NT2/D1 (cell line): ENCODE data around the gene NUP50.

Experiments
- DNase-seq: peaks from one replicate; pipeline ENCODE4 v3.0.0-alpha.2; 2011; ENCODE audit warnings: low read depth, low spot score
- H3K27me3 ChIP-seq: 2 replicates; pipeline ENCODE4 v1.6.0; 2011; ENCODE audit warnings: mild to moderate bottlenecking; ENCODE audit not compliant: insufficient read length, insufficient read depth
- H3K36me3 ChIP-seq: 2 replicates; pipeline ENCODE4 v1.6.1; 2011; ENCODE audit warnings: mild to moderate bottlenecking, low read length, mixed read lengths; ENCODE audit not compliant: insufficient read depth, insufficient read length
- H3K4me1 ChIP-seq: 2 replicates; pipeline ENCODE4 v1.5.1; 2011; ENCODE audit not compliant: insufficient read depth, insufficient read length
- H3K4me3 ChIP-seq: 2 replicates; pipeline ENCODE4 v1.5.1; 2011; ENCODE audit warnings: low read depth; ENCODE audit not compliant: insufficient read length
- H3K9ac ChIP-seq: 2 replicates; pipeline ENCODE4 v1.6.0; 2011; ENCODE audit warnings: low read depth; ENCODE audit not compliant: insufficient read length
- H3K9me3 ChIP-seq: 2 replicates; pipeline ENCODE4 v1.5.1; 2011; ENCODE audit warnings: mild to moderate bottlenecking, low read length; ENCODE audit not compliant: insufficient read depth
- SUZ12 ChIP-seq: IDR thresholded peaks from 2 replicates; pipeline ENCODE4 v1.6.1; 2011; ENCODE audit not compliant: insufficient read length, insufficient read depth; ENCODE audit errors: extremely low read depth
- YY1 ChIP-seq: IDR thresholded peaks from 2 replicates; pipeline ENCODE4 v1.6.1; 2011; ENCODE audit not compliant: insufficient read length, insufficient read depth
- ZNF274 ChIP-seq: IDR thresholded peaks from 2 replicates; pipeline ENCODE4 v1.6.1; 2011; ENCODE audit warnings: mild to moderate bottlenecking, low read depth, low read length

NUP50 gene

DNA sequence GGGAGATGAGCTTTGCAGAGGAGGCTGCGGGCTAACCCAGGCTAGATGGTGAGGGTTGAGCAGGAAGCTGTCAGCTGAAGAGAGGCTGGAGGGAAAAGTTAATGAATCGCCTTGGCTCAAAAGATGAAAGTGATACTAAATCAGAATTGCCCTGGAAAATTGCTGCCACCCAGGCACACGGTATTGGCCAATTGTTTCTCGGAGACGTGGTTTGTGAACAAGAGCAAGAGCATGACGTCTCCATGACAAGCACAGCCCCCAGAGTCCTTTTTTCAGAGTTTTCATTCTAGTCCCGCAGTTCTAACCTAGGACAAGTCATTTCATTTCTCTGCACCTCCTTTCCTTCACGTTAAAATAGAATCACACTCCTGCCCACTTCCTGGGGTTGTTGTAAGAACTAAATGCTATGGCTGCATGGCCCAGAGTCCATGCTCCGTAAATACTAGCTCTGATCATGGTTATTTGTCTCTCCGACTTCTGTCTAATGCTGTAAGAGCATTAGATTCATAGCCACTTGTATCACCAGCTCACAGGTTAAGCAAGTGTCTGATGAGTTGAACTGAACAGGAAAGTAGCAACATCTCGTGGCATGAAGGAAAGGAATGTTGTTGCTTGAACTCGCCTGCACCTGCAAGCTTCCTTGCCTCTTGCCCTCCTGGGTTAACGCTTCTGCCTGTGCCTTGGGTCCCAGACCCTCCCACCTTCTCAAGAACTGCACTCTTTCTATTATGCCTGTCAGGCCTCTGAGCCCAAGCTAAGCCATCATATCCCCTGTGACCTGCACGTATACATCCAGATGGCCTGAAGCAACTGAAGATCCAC lies 33.8 kb upstream of the NUP50 start:
- Histone ChIP-seq H3K9ac (no peak overlapping the region), H3K4me1 (no peaks in the 10 kb centered on the region), H3K36me3 (peaks cover 11% of the 10 kb centered on the region), H3K9me3 (peaks cover 11% of the 10 kb centered on the region; the same call in 1 of the 2 replicates), H3K27me3 (no peaks in the 10 kb centered on the region), H3K4me3 (no peak overlapping the region)
- DNase-seq: no peak
- TF ChIP-seq SUZ12 (no peak), ZNF274 (no peak), YY1 (no peak)

- H3K27me3 ChIP-seq: no peaks in the 10 kb centered on the region
- peaks cover 12% of the 10 kb centered on the region; the same call in 1 of the 2 replicates for H3K9me3 ChIP-seq
- no peak for TF ChIP-seq ZNF274
- TF ChIP-seq SUZ12: no peak
- no peak for TF ChIP-seq YY1
- no peak for DNase-seq
- no peaks in the 10 kb centered on the region for H3K4me1 ChIP-seq
- H3K36me3 ChIP-seq: peaks cover 11% of the 10 kb centered on the region
- H3K4me3 ChIP-seq: no peak overlapping the region
- no peak overlapping the region for H3K9ac ChIP-seq
Measured at GRCh38 chr22:45130891-45131290, 32.8 kb upstream of the NUP50 start.

GRCh38 chr22:45131749-45132148 lies 32.0 kb upstream of the NUP50 start:
- no peak for DNase-seq
- Histone ChIP-seq H3K9me3 (peaks cover 12% of the 10 kb centered on the region; the same call in 1 of the 2 replicates), H3K27me3 (no peaks in the 10 kb centered on the region), H3K4me1 (no peaks in the 10 kb centered on the region), H3K4me3 (no peak overlapping the region), H3K36me3 (peaks cover 11% of the 10 kb centered on the region), H3K9ac (no peak overlapping the region)
- no peak for TF ChIP-seq ZNF274

- H3K9me3 ChIP-seq: peaks cover 12% of the 10 kb centered on the region; the same call in 1 of the 2 replicates
- H3K36me3 ChIP-seq: peaks cover 11% of the 10 kb centered on the region
- no peak for TF ChIP-seq YY1
- no peak for TF ChIP-seq ZNF274
- TF ChIP-seq SUZ12: no peak
Measured at GRCh38 chr22:45134313-45134712, 29.4 kb upstream of the NUP50 start.

DNA sequence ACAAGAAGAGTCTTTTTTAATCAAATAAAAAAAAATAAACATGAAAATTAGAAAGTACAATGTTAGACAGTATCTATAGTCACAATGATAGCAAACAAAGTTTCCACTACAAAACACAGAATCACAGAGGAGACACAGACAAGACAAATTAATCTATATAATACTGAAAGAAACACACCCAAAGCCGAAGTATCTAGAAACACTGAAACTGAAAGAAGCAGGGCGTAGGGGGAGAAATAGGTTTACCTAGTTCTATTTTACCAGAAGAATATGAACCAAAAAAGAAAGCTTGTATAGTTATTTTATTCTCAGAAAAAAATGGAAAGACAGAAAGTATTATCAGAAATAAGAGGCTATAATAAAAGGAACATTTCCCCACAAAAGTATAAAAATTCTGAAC lies 27.1 kb upstream of the NUP50 start:
- H3K9ac ChIP-seq: no peak overlapping the region

More at GRCh38 chr22:45134313-45134712, 29.4 kb upstream of the NUP50 start:
- Histone ChIP-seq H3K4me1 (no peaks in the 10 kb centered on the region), H3K27me3 (no peaks in the 10 kb centered on the region), H3K9ac (no peak overlapping the region), H3K4me3 (no peak overlapping the region)
- DNase-seq: no peak

DNA sequence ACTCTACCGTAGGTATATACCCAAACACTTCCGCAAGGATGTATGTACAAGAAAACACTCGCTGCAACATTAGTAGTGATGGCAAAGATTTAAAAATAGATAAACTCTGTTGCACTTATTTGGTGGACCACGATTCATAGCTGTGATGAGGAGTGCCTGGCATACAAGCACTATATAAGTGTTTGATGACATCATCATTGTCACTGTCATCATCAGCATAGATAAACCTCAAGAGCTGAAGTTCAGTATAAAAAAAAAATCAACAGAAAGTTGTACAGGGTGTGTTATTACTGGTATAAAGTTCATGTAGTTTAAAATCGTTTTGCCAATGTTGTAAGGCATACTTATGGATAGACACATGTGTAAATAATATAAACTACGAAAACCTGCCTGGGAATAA lies 24.0 kb upstream of the NUP50 start:
- Histone ChIP-seq H3K4me1 (no peaks in the 10 kb centered on the region), H3K27me3 (no peaks in the 10 kb centered on the region)

More for the DNA sequence above, 27.1 kb upstream of the NUP50 start:
- no peak overlapping the region for H3K4me3 ChIP-seq
- no peaks in the 10 kb centered on the region for H3K27me3 ChIP-seq
- peaks cover 11% of the 10 kb centered on the region for H3K36me3 ChIP-seq
- TF ChIP-seq YY1 (no peak), ZNF274 (no peak), SUZ12 (no peak)
- no peaks in the 10 kb centered on the region for H3K4me1 ChIP-seq
- no peak for DNase-seq
- H3K9me3 ChIP-seq: peaks cover 12% of the 10 kb centered on the region; the same call in 1 of the 2 replicates

DNA sequence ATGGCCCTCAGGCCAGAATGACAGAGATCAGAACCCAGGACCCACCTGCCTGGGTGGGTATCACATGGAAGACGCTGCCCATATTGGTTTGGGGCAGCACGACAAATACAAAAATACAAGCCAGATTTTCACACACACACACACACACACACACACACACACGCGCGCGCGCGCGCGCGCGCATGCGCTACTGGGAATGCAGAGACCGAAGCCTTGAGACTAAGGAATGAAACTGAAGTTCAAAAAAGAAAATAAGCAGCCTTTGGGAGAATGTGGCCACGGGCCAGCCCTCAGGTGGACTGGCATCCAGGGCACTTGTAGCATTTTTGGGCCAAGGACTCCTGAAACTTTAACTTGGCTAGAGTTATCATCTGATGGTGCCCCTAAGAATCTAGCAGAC lies 21.3 kb upstream of the NUP50 start:
- DNase-seq: no peak
- Histone ChIP-seq H3K27me3 (no peaks in the 10 kb centered on the region), H3K9me3 (0 out of 2 replicates have a peak, but pooled peaks cover 4% of the 10 kb centered on the region), H3K4me1 (no peaks in the 10 kb centered on the region), H3K36me3 (no peaks in the 10 kb centered on the region), H3K4me3 (no peak overlapping the region), H3K9ac (no peak overlapping the region)
- no peak for TF ChIP-seq ZNF274
- no peak for TF ChIP-seq SUZ12
- TF ChIP-seq YY1: no peak

More for the DNA sequence above, 24.0 kb upstream of the NUP50 start:
- no peak overlapping the region for H3K4me3 ChIP-seq
- H3K36me3 ChIP-seq: no peaks in the 10 kb centered on the region
- DNase-seq: no peak
- H3K9ac ChIP-seq: no peak overlapping the region
- H3K9me3 ChIP-seq: 0 out of 2 replicates have a peak, but pooled peaks cover 7% of the 10 kb centered on the region
- TF ChIP-seq ZNF274 (no peak), SUZ12 (no peak), YY1 (no peak)

DNA sequence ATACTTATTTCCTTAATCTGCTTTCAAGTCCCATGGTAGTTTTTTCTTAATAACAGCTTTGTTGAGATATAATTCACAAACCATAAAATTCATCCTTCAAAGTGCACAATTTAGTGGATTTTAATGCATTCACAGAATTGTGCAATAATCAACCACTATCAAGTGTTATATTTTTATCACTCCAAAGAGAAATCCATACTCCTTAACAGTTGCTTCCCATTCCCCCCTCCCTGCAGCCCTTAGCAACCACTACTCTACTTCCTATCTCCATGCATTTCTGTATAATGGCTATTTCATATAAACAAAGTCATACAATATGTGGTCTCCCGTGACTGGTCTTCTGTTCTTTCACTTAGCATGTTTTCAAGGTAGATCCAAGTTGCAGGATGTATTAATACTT lies 18.8 kb upstream of the NUP50 start:
- Histone ChIP-seq H3K4me3 (no peak overlapping the region), H3K27me3 (no peaks in the 10 kb centered on the region), H3K9me3 (0 out of 2 replicates have a peak, but pooled peaks cover 4% of the 10 kb centered on the region), H3K4me1 (no peaks in the 10 kb centered on the region), H3K36me3 (no peaks in the 10 kb centered on the region), H3K9ac (no peak overlapping the region)
- DNase-seq: no peak
- no peak for TF ChIP-seq ZNF274
- TF ChIP-seq YY1: no peak
- TF ChIP-seq SUZ12: no peak
